Hepatocyte (in vitro differentiated cells): ENCODE results near the gene DSCAML1.

Experiments used
- CTCF ChIP-seq: fragments of 200-600 bp; sonication (generic); IDR thresholded peaks from 2 replicates; pipeline ENCODE4 v1.5.1; 2016; ENCODE audit warnings: antibody characterized with exemption, mild to moderate bottlenecking; ENCODE audit not compliant: poor library complexity
- EZH2 ChIP-seq: fragments of 200-600 bp; sonication (generic); IDR thresholded peaks from 2 replicates; pipeline ENCODE4 v1.6.1; 2016; ENCODE audit warnings: antibody characterized with exemption, mild to moderate bottlenecking, borderline replicate concordance
- EZH2phosphoT487 ChIP-seq: fragments of 200-600 bp; sonication (generic); IDR thresholded peaks from one replicate; pipeline ENCODE4 v1.6.1; 2018; ENCODE audit warnings: antibody characterized with exemption, mild to moderate bottlenecking, low read depth, moderate library complexity; ENCODE audit not compliant: unreplicated experiment, severe bottlenecking

GRCh38 chr11:117639601-117640000, 157.4 kb downstream of the DSCAML1 start:
- TF ChIP-seq EZH2 (no peak), CTCF (no peak), EZH2phosphoT487 (no peak)
